PFSK-1 (cell line): ENCODE results near the gene CFAP20DC.

Source experiments
- FOXP2 ChIP-seq: optimal IDR thresholded peaks from 2 replicates; pipeline ENCODE3; 2011; ENCODE audit warnings: borderline replicate concordance, control low read depth, inconsistent platforms; ENCODE audit not compliant: insufficient read depth; ENCODE audit errors: extremely low read length, extremely low read depth
- POLR2AphosphoS5 ChIP-seq: IDR thresholded peaks from 2 replicates; pipeline ENCODE4 v1.6.1; 2012; ENCODE audit warnings: low read depth, mild to moderate bottlenecking, control low read depth, low read length, moderate library complexity
- REST ChIP-seq, 2 experiments: IDR thresholded peaks; 2 replicates each; pipeline versions ENCODE4 v1.6.1 to v1.8.0; 2011 to 2012; ENCODE audit warnings: low read depth in 2 of 2, low read length in 2 of 2, control low read depth in 1 of 2, inconsistent platforms in 1 of 2, mild to moderate bottlenecking in 1 of 2, moderate library complexity in 1 of 2; ENCODE audit not compliant: insufficient read depth in 1 of 2
- SIN3A ChIP-seq: IDR thresholded peaks from 2 replicates; pipeline ENCODE4 v1.6.1; 2012; ENCODE audit warnings: mild to moderate bottlenecking, low read length, moderate library complexity, borderline replicate concordance; ENCODE audit not compliant: insufficient read depth
- TAF1 ChIP-seq: IDR thresholded peaks from 2 replicates; pipeline ENCODE4 v1.6.1; 2012; ENCODE audit warnings: low read length, control low read depth, borderline replicate concordance; ENCODE audit not compliant: insufficient read depth

The CFAP20DC gene

DNA sequence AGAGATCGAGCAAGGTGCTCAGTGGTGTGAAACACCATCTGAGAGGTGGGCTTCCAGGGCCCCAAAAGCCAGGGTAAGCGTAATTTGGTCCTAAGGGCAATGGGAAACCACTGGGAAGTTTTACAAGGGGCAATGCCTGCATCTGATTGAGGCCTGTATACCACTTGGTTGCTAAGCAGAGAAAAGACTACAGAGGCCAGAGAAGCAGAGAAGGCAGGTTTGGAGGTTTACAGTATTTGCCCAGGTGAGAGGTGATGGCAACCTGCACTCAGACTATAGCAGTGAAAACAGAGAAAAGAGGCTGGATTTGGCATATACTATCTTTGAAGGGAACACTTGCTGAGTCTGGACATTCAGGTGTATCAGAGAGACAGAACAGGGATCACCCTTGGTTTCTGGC, 249.8 kb downstream of the CFAP20DC start:
- no peak for TF ChIP-seq TAF1
- no peak for TF ChIP-seq FOXP2
- no peak for TF ChIP-seq POLR2AphosphoS5
- TF ChIP-seq REST (IDR thresholded peaks at IDR 0.05; ENCODE audit: insufficient read depth in 1 of 2, low read depth in 2 of 2, low read length in 2 of 2), result no peak
- no peak for TF ChIP-seq SIN3A

GRCh38 chr3:58799271-58799670, 250.6 kb downstream of the CFAP20DC start:
- TF ChIP-seq SIN3A (no peak), FOXP2 (no peak), POLR2AphosphoS5 (no peak), TAF1 (no peak), REST (IDR thresholded peaks at IDR 0.05; ENCODE audit: insufficient read depth in 1 of 2, low read depth in 2 of 2, low read length in 2 of 2) (no peak)

DNA sequence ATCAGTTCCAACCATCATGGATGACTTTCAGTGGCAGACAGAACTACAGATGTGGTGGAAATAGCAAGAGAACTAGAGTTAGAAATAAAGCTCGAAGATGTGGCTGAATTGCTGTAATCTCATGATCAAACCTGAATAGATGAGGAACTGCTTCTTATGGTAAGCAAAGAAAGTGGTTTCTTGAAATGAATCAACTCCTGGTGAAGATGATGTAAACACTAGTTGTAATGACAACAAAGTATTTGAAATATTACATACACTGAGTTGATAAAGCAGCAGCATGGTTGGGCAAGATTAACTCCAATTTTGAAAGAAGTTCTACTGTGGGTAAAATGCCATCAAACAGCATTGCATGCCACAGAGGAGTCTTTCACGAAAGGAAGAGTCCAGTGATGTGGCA, 251.5 kb downstream of the CFAP20DC start:
- TF ChIP-seq REST (IDR thresholded peaks at IDR 0.05; ENCODE audit: insufficient read depth in 1 of 2, low read depth in 2 of 2, low read length in 2 of 2) (no peak), POLR2AphosphoS5 (no peak), FOXP2 (no peak), TAF1 (no peak), SIN3A (no peak)

GRCh38 chr3:58794750-58795149, 255.1 kb downstream of the CFAP20DC start:
- no peak for TF ChIP-seq REST (IDR thresholded peaks at IDR 0.05; ENCODE audit: insufficient read depth in 1 of 2, low read depth in 2 of 2, low read length in 2 of 2)
- TF ChIP-seq SIN3A, result no peak
- TF ChIP-seq FOXP2, result no peak
- TF ChIP-seq POLR2AphosphoS5, result no peak
- TF ChIP-seq TAF1, result no peak

DNA sequence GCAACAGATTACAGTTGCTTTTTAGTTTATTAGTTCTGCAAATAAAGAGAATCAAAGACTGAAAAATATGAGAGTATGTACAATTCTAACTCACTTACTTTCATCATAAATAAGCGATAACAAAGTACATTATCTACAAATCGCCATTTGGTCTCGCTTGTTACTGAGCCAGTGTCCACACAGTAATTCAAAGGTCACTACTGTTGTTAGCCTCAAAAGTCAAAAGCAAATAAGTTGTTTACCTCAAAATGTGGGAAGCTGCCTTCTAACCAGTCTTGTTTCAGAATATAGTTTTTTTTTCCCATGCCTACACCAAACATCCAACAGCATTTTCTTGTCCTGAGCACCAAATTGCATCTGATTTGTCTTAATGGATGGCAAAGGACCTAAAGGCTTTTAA, 255.9 kb downstream of the CFAP20DC start:
- TF ChIP-seq POLR2AphosphoS5, result no peak
- TF ChIP-seq FOXP2, result no peak
- no peak for TF ChIP-seq SIN3A
